Measurements from ENCODE around the gene BTBD18.

Gene BTBD18

GRCh38 chr11:57792060-57792541 is 40.5 kb upstream of the BTBD18 start:
- TF ChIP-seq CTCF (IDR thresholded peaks at IDR 0.05; ENCODE audit: control insufficient read depth, extremely low read depth, insufficient read depth), result no peak
- H3K4me3 ChIP-seq (ENCODE audit: low read depth, low read length), result no peak overlapping the region
- no peak for DNase-seq (ENCODE audit: low read depth)

- no peak for DNase-seq (ENCODE audit: low read depth)
- TF ChIP-seq CTCF (IDR thresholded peaks at IDR 0.05; ENCODE audit: control insufficient read depth, extremely low read depth, insufficient read depth), result no peak
- no peak overlapping the region for H3K4me3 ChIP-seq (ENCODE audit: low read depth, low read length)
Measured at GRCh38 chr11:57791321-57792059, 39.9 kb upstream of the BTBD18 start.

GRCh38 chr11:57788703-57789088 is 37.1 kb upstream of the BTBD18 start:
- no peak overlapping the region for H3K4me3 ChIP-seq (ENCODE audit: low read depth, low read length)

GRCh38 chr11:57787920-57788702 is 36.5 kb upstream of the BTBD18 start:
- TF ChIP-seq CTCF (IDR thresholded peaks at IDR 0.05; ENCODE audit: control insufficient read depth, extremely low read depth, insufficient read depth), result no peak
- no peak overlapping the region for H3K4me3 ChIP-seq (ENCODE audit: low read depth, low read length)
- DNase-seq (ENCODE audit: low read depth), result no peak

More at GRCh38 chr11:57788703-57789088, 37.1 kb upstream of the BTBD18 start:
- no peak for DNase-seq (ENCODE audit: low read depth)
- no peak for TF ChIP-seq CTCF (IDR thresholded peaks at IDR 0.05; ENCODE audit: control insufficient read depth, extremely low read depth, insufficient read depth)

- DNase-seq (ENCODE audit: low read depth), result no peak
- no peak overlapping the region for H3K4me3 ChIP-seq (ENCODE audit: low read depth, low read length)
- TF ChIP-seq CTCF (IDR thresholded peaks at IDR 0.05; ENCODE audit: control insufficient read depth, extremely low read depth, insufficient read depth), result no peak
Measured at GRCh38 chr11:57787006-57787604, 35.5 kb upstream of the BTBD18 start.

GRCh38 chr11:57786436-57786835 is 34.8 kb upstream of the BTBD18 start:
- DNase-seq (ENCODE audit: low read depth), result peak; percentile 61
- TF ChIP-seq CTCF (IDR thresholded peaks at IDR 0.05; ENCODE audit: control insufficient read depth, extremely low read depth, insufficient read depth), result no peak
- H3K4me3 ChIP-seq (ENCODE audit: low read depth, low read length), result no peak overlapping the region
